ENCODE measurements around the gene KIF26A.
"Not testable (repeated sequence)": the region's sequence is repeated elsewhere in the genome, so short reads cannot be mapped to it uniquely, and the experiment has no call there.

KIF26A gene

DNA sequence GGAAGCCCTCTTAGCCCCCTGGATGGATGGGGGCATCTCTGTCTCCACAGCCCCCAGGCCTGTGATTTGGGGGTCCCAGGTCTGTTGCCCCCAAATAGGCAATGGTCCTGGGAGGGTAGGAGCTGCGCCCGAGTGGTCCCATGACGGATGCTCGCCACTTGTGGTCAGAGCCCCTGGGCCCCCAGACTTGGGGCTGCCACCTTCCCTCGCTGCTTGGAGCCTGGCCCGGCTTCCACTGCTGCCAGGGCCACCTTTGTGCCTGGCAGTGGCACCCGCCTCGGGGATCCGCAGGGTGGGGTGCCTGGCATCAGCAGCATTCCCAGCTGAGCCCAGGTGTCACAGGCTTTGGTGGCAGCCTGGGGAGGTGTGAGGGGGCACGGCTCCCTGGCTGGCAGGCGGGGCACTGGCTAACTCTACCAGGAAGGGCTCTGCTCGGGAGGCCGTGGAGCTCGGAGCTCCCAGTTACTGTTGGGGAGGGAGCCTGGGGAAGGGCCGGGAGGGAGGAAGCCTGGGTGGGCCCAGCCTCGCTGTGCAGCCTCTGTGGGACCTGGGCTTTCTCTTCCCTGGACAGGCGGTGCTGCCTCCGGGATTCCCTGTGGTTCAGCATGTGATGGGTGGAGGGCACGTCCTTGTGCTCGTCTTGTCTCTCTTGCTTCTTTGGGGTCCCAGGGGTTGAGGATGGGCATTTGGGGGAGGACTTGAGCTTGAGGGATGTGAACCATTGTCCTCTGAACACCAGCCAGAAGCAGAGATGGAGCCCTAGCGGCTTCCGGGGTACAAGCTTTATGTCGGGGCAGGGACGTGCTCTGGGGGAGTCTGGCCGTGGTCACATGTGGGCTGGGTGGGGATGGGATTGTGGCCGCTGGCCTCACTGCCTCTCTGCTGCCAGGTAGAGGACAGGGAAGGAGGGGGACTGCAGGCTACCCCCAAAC is 5.4 kb downstream of the KIF26A start:
- no peak for DNase-seq (ENCODE audit: low read depth in 2 of 2)

DNA sequence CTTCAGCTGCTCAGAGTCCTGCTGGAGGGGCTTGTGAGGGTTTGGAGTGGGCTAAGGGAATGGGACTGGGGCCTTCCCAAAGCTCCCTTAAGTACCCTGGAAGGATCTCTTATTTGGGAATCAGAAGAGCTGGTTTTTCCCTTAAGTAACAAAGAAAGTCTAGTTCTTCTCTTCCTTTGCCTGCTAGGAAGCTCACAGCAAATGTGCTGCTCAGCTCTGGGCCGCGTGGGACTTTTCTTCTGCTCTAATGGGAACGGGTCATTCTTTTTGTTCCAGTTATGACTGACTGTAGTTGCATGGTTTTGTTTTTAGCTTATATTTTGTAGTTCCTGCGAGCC is 6.0 kb downstream of the KIF26A start:
- DNase-seq (ENCODE audit: low read depth in 2 of 2), result no peak

DNA sequence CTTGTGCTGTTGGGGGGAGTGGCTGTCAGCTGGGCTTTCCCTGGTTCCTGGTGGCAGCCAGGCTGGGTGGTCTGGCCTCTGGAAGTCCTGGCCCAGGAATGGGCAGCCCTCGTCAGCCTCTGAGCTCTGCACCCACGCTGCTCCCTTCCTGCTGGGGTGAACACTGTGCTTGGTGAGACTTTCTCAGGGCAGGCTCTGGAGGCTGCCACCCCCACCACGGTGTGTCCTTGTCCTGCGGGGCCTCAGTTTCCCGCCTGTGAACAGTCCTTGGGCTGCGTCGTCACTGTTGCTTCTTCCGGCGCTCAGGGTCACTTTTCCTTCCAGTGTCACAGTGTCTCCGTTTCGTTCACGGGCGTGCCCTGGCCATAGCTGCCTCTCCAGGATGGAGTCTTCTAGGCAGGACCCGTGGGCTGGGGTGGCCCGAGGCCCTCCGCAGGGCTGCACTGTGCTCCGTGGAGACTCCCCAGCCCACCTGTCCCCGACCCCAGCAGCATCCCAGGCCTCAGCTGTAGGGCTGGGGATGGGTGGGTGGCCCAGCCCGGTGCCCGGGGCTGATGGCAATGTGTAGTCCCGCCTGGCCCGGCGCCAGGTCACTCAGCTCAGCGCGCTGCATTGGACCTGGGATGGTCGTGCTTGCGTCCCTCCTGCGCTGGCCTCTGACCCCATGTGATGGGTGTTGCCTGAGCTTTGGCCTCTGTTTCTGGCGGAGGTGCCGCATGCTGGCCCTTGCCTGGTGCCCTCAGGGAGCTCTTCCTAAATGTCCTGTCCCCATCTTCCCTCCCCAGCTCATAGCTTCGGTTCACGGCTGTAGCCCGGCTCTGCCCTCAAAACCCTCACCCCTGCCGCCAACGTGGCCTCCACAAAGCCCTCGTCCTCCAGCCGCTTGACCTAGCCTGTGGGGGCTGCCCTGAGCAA is 6.8 kb downstream of the KIF26A start:
- no peak for DNase-seq (ENCODE audit: low read depth in 2 of 2)

DNA sequence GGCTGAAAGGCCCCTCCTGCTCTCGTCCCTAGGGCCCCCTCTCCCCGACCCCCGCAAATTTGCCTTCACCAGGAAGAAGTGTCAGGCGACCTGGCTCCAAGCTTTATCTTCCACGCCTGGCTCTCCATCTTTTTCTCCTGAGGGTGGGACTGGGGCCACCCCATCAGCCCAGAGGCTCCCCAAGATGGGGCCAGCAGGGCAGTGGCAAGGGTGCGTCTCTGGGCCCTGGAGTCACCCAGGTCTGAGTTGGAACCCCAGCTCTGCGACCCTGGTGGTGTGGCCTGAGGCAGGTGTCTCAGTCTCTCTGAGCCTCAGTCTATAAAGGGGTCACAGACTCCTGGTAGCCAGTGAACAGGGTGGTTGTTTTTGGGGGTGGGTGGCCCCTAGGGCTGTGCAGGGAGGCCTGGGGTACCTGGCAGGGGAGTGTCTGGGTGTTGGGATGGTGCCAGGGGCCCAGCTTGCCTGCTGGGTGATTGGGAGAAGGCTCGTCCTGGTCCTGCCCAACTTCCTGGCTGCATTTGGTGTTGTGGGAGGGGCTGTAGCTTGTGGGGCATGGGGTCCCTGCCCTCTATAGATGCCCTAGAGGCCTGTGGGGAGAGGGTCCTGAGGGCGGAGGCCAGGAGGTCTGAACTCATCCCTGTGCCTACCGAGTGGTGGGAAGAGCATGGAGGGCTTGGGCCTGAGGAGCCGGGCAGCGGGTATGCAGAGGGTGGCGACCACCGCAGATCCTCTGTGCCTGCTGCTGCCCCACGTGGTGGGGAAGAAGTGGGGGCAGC is 7.6 kb downstream of the KIF26A start:
- DNase-seq (ENCODE audit: low read depth in 2 of 2), result no peak

DNA sequence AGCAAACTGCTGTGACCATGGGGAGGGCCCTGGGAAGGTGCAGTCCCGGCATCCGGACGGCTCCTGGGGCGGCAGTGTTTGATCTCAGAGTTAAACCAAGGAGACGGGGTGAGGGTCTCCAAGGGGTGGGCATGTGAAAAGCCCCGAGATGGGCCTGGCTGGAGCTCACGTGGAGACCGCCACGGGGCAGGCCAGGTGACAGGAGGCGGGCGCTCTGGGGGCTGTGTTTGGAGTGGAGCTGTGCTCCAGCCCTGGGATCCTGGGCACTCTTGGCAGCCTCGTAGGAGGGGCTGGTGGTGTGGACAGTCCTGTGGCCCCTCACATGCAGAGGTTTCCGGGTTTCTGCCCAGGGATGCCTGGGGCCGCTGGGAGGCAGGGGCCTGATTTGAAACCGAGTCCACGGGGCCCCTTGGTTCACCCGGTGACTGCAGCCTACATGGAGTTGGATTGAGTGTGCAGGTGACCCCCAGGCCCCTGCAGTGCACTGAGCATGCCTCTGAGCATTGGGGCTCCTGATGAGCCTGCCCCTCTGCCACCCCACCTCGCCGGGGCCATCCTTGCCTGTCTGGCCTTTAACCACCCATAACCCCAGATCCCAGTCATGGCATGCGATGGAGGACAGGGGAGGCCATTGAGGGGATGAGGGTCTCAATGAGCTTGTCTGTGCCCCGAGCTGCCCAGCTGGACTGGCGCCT is 8.4 kb downstream of the KIF26A start:
- DNase-seq (ENCODE audit: low read depth in 2 of 2), result no peak

DNA sequence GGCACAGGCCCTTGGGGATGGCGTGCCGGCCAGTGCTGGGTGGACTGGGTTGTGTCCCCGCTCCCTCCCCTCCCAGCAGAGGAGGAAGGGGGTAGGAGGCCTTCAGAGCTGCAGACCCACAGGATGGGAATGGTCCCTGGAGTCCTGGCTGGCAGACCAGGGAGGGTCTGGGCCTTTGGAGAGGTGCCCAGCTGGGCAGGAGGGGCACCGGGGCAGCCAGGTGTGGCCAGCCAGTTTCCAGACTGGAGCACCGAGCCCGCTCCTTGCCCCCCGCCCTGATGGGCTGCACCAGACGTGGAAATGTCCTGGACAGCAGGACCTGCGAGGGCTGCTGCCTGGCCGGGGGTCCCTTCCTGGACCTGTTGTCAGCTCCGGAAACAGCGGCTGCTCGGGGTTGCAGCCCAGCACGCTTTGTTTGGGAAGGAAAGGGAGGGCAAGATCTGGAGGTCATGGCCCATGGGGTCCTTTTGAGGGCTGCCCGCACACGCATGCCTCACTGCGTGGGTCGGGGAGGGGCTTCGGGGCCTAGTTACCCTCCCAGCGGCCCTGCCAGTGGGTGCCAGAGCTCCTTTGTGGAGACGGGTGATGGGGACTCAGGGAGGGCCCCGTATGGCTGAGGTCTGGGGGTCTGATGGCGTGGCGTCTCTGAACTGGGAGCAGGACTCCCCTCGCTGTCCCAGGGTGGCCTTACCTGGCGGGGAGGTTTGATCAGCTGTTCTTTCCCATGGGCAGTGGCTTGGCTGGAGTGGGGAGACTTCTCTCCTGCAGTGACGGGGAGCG is 9.1 kb downstream of the KIF26A start:
- DNase-seq (ENCODE audit: low read depth in 2 of 2), result no peak

DNA sequence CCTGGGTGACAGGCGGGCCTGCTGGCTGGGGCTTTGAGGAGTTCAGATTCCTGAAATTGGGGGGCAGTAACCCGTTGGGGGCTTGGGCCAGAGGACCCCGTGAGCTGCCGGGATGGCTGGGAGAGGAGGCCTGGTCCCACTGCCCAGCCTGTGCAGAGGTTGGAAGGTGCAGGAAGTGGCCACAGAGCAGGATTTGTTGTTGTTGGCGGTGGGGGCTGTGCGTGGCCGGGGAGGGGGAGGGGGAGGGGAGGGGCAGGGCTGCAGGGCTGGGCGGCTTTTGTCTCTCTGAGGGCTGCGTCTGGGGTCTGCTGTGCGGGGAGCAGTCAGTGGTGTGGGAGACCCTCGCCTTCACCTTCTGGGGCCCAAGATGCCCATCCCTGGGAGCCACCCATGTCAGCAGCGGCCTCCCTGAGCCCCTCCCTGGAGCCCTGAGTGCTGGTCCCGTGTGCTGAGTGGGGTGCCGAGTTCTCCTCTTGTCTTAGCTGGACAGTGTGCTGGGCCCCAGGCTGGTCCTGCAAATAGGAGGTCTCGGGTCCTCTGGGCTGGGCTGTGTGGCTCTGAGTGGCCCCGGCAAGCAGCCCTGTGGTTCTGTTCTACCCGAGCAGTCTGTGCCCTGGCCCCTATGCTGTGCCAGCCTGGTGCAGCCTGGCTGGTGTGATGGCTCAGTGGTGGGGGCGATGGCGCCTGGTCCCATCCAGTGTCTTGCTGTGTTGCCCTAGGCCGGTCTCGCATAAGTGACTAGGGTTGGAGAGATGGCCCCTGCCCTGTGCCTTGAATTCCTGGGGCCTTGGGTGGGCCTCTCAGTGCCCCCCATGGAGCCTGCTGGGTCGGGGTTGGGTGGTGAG is 10.3 kb downstream of the KIF26A start:
- DNase-seq (ENCODE audit: low read depth in 2 of 2), result no peak

DNA sequence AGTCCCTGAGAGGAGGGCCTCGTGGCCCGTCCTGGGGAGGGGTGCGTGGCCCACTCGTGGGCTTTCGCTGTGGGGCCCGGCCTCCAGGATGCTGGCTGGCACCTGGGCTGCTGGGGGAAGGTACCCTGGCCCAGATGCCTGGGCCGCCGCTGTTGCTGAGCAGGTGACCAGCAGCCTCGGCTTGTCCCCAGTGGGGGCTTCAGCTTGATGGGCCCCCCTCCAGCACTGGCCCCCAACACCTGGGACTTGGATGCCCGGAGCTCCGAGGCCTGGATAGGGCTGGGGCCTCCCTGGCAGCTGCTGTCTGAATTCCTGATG is 10.8 kb downstream of the KIF26A start:
- DNase-seq (ENCODE audit: low read depth in 2 of 2), result no peak

DNA sequence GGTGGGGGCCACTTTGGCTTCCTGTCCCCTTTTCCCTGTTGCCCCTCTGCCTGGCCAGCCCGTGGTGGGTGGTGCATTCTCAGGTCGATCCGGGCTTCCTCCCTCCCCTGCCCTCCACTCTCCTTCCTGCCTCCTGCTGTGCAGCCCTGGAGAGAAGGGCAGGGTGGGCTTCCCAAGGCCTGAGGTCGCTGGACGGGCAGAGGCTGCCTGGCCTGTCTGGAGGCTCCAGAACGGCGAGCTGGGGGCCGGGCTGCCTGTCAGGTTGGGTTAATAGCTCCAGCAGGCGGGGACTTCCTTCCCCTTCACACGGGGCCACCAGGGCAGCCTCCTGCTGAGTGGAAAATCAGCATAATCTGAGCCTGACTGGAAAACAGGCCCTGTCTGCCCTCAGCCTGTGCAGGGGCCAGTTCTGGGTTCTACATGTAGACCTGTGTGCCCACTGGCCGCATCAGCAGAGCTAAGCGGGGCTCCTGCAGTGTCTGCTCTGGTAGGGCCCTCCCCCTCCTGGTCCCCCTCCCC is 11.3 kb downstream of the KIF26A start:
- no peak for DNase-seq (ENCODE audit: low read depth in 2 of 2)

DNA sequence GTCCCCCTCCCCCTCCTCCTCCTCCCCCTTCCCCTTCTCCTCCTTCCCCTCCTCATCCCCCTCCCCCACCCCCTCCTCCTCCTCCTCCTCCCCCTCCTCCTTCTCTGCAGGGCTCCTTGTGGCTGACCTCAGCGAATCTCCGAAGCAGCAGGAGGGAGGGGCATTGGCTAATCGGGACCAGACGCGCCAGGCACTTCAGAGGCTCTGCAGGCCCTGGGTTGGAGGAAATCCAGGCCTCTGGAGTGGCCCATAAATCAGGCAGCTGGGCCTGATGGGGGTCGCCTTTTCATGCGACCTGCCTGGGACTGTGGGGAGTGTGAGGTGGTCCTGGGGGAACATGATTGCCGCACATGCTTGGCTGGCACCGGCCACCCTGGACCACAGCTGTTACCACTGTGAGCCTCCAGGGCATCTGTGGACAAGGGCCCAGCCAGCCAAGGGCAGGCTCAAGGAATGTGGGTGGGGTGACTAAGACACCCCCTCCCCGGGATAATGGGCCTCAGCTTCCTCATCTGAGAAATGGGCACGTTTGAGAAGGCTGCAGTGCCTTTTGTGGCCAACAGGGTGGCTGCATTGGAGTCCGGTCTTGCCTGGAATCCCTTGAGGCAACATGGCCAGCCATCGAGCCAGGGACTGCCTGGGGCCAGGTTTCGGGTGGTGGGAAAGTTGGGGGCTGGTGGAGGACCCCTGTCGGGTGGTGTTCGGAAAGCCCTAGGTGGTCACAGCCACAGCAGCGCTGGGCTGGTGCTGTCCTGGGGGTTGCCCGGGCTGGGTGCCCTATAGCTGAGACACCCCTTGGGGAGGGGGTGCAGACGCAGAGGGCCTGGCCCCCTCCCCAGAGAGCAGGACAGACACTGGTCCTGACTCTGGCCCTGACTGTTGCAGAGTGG is 12.0 kb downstream of the KIF26A start:
- DNase-seq (ENCODE audit: low read depth in 2 of 2), result peak; percentile 83 to 84

DNA sequence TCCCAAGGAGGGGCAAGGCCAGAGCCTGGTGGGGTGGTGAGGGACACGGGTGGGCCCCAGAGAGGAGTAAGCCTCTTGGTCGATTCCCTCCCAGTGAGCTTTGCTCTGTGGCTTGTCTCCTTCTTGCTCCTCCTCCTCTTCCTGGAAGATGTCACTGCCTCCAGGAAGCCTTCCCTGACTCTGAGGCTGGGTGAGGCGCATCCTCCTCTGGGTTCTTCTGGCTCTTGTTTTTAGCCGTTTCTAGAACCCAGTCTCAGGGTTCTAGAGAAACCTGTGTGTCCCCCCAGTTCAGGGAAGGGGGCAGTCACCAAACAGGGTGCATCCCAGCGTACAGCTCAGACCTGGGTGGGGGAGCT is 12.6 kb downstream of the KIF26A start:
- DNase-seq (ENCODE audit: low read depth in 2 of 2), result no peak

DNA sequence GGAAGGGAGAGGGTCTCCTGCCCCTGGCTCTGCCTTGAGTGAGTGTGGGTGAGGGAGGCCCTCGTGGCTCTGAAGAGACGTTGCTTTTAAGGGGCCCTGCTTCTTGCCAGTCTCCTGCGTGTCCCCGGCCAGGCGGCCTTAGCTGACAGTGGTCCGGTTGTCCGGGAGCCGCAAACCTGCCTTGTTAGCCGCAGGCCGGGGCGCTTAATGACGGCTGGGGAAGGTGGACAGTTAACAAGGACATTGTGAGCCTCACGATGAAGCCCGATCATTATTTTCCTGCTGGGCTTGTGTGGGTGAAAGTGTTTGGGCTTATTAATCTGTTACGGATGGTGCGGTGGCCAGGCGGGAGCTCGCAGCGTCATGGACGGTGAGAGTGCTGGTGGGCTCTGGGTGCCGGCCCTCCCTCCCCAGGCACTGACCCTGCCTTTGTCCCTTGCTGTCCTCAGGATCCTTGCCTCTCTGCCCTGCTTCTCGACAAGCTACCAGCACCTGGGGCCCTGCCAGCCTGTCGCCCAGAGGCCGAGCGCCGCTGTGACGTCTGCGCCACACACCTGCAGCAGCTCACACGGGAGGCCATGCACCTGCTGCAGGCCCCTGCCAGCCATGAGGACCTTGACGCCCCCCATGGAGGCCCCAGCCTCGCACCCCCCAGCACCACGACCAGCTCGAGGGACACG is 13.3 kb downstream of the KIF26A start:
- no peak for DNase-seq (ENCODE audit: low read depth in 2 of 2)

DNA sequence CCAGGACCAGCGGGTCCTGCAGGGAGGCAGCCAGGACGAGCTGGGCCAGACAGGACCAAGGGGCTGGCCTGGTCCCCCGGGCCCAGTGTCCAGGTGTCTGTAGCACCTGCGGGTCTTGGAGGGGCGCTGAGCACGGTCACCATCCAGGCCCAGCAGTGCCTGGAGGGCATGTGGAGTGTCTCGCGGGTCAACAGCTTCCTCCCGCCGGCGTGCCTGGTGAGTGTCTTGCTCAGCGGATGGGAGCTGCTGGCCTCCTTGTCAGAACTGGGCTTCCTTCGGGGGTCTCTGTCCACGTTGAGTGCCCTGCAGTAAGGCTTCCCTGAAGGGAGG is 13.8 kb downstream of the KIF26A start:
- no peak for DNase-seq (ENCODE audit: low read depth in 2 of 2)

DNA sequence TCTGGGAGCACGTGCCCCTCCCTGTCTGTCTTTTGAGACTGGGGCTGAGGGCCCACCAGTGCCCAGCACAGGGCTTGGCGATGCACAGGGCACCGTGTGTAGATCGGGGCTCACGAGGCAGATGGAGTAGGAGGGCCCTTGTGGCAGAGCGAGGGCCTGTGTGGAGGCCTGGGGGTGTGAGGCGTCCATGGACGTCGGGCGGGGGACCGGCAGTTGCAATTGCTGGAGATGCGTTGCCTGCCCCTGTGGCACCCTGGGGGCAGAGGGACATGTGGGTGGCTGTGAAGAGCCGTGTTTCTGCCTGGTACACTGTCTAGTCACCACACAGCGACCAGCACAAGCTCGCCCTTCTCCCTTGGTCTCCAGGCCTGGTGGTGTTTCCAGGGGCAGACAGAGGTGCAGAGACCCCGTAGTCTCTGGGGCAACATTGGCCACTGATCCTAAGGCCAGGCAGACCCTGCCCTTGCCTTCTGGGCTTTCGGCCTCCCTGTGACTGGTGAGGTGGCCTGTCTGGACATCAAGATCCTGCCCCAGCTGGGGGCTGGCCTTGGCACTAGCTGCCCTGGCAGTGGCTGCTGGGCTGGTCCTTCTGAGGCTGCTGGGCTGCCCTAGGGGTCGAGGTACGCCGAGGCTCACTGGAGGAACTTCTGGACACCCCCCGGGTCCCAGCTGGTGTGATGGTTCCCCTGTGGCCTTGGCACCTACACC is 14.5 kb downstream of the KIF26A start:
- DNase-seq (ENCODE audit: low read depth in 2 of 2), result no peak

DNA sequence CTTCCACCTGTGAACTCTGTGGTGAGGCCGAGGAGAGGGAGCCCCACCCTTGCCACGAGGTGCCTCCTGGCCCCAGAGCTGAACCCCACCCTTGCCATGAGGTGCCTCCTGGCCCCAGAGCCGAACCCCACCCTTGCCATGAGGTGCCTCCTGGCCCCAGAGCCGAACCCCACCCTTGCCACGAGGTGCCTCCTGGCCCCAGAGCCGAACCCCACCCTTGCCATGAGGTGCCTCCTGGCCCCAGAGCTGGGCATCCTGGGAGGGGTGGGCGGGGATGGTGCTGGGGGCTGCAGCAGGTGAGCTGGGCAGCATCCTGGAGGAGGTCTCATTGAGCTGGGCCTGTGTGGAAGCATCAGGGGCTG is 15.0 kb downstream of the KIF26A start:
- DNase-seq (ENCODE audit: low read depth in 2 of 2), result not testable (repeated sequence)

DNA sequence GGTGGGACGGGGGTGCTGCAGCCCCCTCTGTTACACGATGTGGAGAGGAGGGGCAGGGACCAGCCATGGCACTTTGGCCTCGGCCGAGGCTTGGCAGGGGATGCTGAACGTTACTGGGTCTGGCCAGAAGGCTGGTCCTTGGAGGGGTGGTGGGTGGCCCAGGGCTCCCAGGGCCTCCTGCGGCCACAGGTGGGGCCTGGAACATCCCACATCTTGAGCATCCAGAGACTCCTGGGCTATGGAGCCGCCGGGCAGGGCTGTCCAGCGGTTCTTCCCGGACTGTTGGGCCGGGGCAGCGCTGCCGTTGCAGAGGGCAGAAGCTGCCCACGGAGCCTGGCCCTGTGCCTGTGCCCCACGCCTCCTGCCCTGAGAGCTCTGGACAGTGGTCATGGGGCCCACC is 15.9 kb downstream of the KIF26A start:
- DNase-seq (ENCODE audit: low read depth in 2 of 2), result no peak

DNA sequence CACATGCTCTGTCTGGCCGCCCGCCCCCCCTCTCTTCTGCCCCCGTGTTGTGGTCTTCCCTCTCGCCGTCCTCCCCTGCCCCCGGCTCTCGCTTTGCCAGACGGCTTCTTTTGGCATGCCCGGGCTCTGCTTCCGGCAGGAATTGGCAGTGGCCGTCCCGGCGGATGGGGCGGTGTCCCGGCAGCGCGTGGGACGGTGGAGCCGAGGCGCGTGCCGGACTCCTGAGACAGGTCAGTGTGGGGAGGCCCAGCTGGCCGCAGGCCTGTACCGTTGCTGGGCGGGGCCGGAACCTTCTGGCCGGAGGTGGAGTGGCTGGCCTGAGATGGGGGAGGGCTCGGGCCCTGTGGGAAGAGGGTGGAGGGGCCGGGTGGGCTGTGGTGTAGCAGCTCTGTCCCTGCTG is 17.1 kb downstream of the KIF26A start:
- no peak for DNase-seq (ENCODE audit: low read depth in 2 of 2)

DNA sequence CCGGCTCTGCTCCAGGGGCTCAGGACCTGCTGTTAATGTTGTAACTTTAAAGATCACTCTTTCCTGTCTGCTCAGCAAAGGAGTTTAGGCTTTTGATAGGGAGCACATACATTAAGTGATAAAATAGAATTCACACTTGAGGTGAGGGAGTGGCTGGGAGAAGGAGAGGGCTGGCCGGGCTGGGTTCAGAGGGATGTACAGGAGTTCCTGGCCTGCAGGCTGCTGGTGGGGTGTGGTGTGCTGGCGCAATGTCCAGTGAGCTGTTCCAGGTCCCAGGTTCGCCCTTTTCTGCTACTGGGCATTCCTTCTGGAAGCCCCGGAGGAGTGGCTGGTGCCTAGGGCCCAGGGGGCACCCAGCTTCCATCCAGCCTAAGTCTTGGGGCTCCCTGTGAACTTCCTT is 17.8 kb downstream of the KIF26A start:
- no peak for DNase-seq (ENCODE audit: low read depth in 2 of 2)
